Measurements from ENCODE around the gene MRPS18C.

Gene MRPS18C

DNA sequence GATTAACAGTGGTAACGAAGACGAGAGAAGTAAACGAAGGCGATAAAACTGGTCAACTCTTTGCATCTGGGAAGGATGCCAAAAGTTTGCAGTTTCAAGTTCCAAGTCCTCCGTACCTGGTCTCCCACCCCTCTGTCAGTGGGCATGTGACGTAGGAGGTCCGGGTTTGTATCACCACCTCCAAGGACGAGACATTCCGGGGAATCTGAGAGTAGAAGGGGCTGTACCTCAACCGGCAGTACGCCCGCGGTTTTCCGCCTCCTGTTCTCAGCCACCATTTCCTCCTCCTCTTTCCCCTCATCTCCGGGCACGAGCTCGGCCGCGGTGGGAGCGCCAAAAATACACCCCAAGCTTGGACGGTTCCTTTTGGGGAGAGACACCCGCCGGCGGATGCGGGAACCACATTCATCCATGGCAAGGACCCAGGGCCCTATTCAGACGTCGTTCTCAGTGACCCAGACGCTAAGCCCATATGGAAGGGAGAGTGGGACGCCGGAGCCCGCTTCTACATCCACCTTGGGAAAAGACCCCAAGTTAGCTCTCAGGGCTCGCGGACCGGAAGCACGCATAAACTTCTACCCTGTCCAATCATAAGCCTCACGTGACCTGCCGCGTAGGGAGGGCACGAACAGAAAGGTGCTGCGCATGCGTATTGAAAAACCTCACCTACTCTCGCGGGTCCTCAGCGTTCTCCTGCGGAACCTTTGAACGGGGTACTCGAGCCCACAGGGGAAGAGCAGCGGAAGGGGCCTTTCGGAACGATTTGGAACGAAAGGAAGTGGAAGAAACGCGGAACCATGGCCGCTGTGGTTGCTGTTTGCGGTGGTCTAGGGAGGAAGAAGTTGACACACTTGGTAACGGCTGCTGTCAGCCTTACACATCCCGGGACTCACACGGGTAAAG lies at the start of gene MRPS18C, which contains the start of gene HELQ:
Gene MRPS18C, plus strand, starts transcription at position 778 of the 903 bp plus-strand sequence. Its CDS starts 20 bp downstream, at position 798.
Gene HELQ, minus strand, starts transcription at position 543 of the 903 bp plus-strand sequence. Its CDS starts 130 bp downstream, at position 413.
- in situ Hi-C loops (cut with MboI; ENCODE audit: low sequenced_read_pairs) = no loop called here

GRCh38 chr4:83408908-83409307 lies 47.0 kb upstream of the MRPS18C start:
- in situ Hi-C loops (cut with MboI; ENCODE audit: low sequenced_read_pairs) = no loop called here

DNA sequence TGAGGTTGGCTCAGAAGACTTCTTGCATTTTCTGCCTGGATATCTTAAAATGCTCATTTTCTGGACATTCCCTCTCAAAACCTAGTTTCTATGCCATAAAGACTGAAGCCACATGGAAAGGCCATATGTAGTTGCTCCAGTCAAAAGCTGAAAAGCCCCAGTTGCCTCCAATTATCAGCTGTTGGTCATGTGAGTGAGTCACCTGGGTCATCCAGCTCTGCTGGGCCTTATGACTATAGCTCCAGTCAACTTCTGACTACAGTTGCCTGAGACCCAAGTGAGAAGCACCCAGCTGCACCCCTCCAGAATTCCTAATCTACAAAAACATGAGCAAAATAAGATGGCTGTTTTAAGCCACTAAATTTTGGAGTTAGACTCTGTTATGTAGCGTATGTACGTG lies 42.2 kb upstream of the MRPS18C start:
- in situ Hi-C loops (cut with MboI; ENCODE audit: low sequenced_read_pairs) = no loop called here

DNA sequence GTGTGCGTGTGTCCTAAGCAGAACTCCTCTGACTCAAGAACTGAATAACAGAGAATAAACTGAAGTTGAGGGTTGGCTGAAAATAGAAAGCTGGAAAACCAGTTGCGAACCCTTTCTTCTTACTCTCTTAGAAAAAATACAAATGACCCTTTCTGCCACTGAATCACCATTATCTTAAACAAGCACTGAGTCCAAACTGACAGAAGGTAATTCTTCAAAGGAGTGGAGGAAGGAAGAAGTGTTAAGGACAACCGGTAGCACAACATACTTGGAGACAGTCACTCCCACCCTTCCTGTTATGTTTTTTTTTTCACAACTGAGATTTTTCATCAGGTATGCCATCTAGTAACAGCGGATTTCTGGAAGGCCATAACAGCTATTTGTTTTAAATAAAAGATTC lies 38.3 kb upstream of the MRPS18C start:
- in situ Hi-C loops (cut with MboI; ENCODE audit: low sequenced_read_pairs) = no loop called here

DNA sequence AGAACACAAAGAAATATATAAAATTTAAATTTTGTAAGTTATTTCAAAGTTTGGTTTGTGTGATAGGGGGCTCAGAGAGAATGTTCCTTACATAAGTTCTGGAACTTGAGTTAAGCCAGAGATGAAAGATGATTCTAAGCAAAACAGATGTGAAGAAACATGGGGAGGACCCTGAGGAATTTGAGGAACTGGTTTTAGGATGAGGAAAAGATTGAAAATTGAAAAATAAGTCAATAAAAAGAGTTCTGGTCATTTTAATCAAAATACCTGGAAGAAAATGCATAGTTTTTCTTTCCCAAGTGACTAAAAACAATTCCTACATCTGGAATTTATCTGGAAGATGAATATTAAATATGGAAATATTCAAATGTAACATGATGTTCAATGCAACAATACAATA lies 37.6 kb upstream of the MRPS18C start:
- in situ Hi-C loops (cut with MboI; ENCODE audit: low sequenced_read_pairs) = no loop called here

GRCh38 chr4:83431200-83431599 lies 24.7 kb upstream of the MRPS18C start:
- in situ Hi-C loops (cut with MboI; ENCODE audit: low sequenced_read_pairs) = no loop called here

GRCh38 chr4:83436680-83437079 lies 19.2 kb upstream of the MRPS18C start:
- in situ Hi-C loops (cut with MboI; ENCODE audit: low sequenced_read_pairs) = no loop called here

DNA sequence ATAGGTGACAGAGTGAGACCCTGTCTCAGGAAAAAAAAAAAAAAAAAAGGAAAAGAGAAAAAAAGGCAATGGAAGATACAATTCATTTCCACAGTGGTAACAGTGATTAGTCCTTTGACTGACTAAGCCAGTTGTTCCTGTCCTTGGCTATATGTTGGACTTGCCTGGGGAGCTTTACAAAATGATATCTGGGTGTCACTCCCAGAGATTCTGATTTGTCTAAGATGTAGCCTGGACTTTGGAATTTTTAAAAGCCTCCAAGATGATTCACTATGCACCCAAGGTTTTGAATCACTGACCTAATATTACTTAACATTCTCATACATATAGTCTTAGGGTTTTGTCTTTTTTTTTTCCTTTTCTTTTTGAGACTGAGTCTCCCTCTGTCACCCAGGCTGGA lies 17.1 kb upstream of the MRPS18C start:
- in situ Hi-C loops (cut with MboI; ENCODE audit: low sequenced_read_pairs) = no loop called here

DNA sequence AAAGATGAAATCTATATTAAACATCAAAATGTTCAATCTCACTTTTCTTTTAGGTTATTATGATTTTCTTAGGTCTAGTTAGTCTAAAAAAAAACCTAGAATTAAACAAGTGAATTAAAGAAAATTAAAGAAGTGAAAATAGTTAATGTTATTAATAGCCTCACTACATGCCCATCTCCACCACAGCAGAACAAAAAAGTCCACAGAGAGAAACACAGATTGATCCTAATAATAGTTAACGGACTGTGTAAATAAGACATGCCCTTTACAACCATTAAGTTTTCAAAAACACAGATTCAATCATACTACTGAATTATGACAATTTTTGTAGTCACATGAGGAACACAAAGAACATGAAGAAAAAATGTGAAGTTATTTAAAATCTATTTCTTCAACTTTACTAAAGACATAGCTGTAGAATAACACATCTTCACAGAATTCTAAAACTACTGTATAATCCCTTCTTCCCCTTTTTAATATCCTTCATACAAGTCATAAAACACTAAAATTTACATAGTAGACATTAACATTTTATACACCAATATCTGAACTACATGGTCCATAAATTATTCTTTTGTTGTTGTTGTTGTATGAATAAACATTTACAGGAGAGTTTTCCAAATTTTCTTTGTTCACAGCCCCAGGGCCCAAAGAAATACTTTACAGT lies 15.6 kb upstream of the MRPS18C start:
- in situ Hi-C loops (cut with MboI; ENCODE audit: low sequenced_read_pairs) = no loop called here

DNA sequence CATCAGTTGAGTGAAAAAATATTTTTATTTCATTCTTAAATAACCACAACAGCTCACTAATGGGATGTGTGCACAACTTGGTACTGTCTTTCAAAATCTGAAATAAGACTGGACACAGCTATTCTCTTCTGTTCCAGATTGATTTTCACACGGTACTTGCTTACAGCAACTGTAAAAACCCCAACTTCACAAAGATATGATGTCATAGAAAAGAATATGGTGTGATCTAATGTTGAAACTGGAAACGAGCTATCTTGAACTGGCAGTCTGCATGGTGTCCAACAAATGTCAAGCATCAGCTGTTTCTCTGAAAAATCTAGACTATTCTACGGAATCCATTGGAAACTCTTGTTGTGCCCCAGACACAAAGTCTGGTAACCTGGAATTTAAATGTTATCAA lies 15.0 kb upstream of the MRPS18C start:
- in situ Hi-C loops (cut with MboI; ENCODE audit: low sequenced_read_pairs) = no loop called here

- in situ Hi-C loops (cut with MboI; ENCODE audit: low sequenced_read_pairs) = no loop called here
Measured at GRCh38 chr4:83449009-83449408, 6.8 kb upstream of the MRPS18C start.

- in situ Hi-C loops (cut with MboI; ENCODE audit: low sequenced_read_pairs) = no loop called here
Measured at GRCh38 chr4:83454686-83455085, 1.2 kb upstream of the MRPS18C start.

DNA sequence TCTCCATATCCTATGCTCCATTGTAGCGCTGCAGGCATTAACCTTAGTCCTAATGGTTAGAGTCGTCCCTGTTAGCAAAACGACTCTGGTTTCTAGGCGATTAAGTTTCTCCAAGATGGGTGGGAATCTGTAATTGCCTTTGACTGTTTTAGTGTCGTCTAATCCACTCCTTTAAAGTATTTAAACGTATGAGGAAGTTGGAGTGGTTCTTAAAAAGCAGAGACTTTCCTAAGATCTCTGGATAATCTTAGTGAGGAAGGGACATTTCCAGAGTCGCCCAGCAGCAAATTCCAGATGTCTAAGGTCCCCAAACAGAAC lies 285 bp downstream of the MRPS18C start:
- in situ Hi-C loops (cut with MboI; ENCODE audit: low sequenced_read_pairs) = no loop called here

GRCh38 chr4:83473423-83473822 lies 17.6 kb downstream of the MRPS18C start:
- in situ Hi-C loops (cut with MboI; ENCODE audit: low sequenced_read_pairs) = no loop called here

DNA sequence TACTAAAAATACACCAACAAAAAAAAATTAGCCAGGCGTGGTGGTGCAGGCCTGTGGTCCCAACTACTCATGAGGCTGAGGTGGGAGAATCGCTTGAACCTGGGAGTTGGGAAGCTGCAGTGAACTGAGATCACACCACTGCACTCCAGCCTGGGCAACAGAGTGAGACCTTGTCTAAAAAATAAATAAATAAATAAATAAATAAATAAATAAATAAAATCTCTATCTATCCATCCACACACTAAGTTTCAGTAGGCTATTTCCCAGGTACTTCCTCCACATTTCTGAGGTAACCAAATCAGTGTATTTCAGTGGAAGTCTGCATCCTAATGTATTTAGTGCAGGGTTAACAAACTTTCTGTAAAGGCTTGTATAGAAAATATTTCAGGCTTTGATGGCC lies 18.1 kb downstream of the MRPS18C start:
- in situ Hi-C loops (cut with MboI; ENCODE audit: low sequenced_read_pairs) = no loop called here

GRCh38 chr4:83484500-83485461 lies 28.9 kb downstream of the MRPS18C start, which contains the start of gene ABRAXAS1:
Gene ABRAXAS1 (minus strand): TSS chr4:83485100. CDS start chr4:83485072, 28 bp downstream.
- in situ Hi-C loops (cut with MboI; ENCODE audit: low sequenced_read_pairs) = no loop called here

GRCh38 chr4:83486457-83487129 lies 30.7 kb downstream of the MRPS18C start:
- in situ Hi-C loops (cut with MboI; ENCODE audit: low sequenced_read_pairs) = no loop called here

DNA sequence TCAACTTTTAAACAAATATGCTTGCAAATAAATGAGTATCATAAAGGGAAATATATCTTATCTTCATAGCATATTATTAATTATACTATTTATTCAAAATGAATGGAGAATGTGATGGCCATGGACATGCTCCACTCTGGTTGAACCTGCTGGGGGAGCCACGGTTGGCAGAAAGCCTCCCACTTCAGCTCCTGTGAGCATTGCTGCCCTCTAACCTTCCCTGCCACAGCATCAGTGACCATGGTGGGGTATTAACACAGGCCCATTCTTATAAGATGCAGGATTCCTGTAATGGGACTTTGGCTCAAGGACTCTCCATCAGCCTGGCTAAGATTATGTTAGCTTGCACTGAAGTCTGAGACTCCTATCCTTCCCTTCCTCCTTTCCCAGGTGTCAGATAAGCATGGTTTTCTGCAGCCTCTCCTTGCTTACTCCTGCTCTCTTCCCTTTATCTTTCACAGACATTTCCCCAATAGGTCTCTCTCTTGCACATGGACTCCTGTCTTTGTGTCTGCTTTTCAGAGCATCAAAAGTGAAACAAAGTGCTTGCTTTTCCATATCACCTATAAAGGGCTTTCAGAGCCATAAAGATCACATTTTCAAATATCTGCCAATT lies 34.0 kb downstream of the MRPS18C start:
- in situ Hi-C loops (cut with MboI; ENCODE audit: low sequenced_read_pairs) = no loop called here

DNA sequence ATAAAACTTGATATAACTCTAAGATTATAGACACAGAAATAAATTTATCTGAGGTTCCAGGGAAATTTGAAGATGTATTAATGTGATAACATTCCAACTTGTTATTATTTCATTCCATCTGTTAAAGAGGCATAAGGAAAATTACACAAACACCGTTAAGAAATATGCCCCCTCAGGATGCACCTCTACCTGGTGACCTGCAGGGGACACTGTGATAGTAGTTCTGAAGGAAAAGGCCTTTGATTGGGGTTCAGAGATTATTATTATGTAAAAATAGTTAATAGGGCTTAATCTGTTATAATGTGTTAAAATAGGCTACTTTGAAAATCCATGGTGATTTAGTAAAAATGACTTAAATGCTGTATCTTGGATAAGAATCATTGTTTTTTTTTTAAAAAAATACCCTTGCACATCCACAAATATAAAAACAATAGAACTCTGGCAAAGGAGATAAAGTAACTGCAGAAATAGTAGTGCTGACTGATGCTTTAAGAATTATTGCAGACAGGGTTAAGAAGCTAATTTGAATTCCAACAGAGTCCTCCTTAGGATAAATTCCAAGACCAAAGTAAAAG lies 35.1 kb downstream of the MRPS18C start:
- in situ Hi-C loops (cut with MboI; ENCODE audit: low sequenced_read_pairs) = no loop called here

Measured in hTERT RPE-1 (cell line).